ENCODE results near the gene EZR. TPM values are rescaled to one million over a fixed set of nuclear protein-coding genes. Genes with fewer than 3 reads are reported as not detected.

EZR gene
- total RNA-seq, 1 donor from 2014 or later = 90.7 TPM

DNA sequence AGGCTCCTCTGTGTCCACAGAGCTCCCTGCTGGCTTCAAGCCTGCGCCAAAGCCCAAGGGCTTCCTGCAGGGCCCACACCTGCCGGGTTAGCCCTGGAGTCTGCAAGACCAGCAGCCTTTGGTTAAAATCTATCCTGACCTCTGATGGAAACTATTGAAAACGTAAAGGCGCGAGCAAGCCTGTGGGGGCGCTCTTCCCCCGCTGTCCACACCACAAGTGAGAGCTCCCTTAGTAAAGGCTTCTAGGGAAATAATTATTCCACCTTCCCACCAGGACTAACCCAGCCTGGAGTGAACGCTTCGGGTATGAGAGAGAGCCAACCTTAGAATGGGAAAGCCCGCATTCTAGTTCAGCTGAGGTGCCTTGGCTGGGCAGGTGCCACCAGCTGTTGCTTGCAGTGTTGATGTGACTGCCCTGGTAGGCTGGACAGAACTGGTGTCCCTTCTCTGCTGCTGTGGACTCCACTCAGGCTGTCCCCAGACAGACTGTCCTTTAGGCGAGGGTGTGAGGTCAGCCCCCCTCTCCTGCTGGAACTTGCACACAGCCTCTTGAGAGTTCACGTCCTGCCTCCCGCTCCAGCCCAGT lies 100.6 kb downstream of the EZR start:
- DNase-seq = peak; percentile 66

DNA sequence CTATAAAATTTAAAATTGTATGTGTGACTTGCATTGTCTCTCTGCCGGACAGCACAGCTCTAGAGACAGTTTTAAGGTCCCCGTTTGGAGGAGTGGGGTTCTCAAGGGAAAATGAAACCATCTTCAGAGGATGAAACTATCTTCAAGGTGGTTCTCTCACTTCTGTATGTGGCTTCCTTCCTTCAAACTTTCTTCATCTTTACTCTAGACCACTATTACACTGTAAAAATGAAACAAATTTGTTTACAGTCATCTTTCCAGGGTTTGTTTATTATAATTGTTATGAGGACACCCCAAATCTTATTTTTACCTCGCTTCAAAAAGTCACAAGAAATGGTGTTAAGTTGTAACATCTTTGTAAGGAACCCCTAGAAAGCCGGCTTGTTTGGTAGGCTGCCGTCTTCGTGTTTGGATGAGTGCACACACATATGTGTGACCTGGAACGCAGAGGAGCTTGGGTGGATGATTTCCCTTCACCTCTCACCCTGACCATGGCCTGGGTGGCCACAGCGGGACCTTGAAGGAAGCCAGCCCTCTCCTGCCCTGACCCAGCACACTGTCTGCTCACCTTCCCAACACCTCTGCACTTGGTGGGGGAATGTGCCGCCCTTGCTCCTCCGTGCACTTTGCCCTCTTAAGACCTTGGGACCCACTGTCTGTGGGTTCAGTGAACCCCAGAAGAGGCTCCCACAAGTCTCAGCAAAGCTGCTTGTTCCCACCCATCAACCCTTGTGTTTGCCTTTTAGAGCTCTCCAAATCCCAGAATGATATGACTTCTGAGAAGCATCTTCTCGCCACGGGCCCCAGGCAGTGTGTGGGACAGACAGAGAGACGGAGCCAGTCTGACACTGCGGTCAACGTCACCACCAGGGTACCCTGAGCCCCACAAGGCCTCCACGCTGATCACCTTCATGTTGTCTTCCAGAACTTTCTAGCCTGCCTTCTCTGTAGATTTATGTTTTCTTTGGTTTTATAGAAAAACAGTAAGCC lies 101.5 kb downstream of the EZR start:
- DNase-seq = no peak

Other genes starting within 250 kb of the EZR start
- 68.1 and 80.2 TPM in 2 replicates for gene DYNLT1, start 174.6 kb downstream of the EZR start, total RNA-seq
- 0.70 and 0.85 TPM in 2 replicates for gene SYTL3, start 169.3 kb downstream of the EZR start, total RNA-seq
- gene RSPH3, start 180.8 kb upstream of the EZR start, total RNA-seq = 2.6 and 3.1 TPM in 2 replicates
- gene TAGAP, start 225.6 kb upstream of the EZR start, total RNA-seq = not detected in 2 replicates

Data from dermis blood vessel endothelial cell (primary cell).